GM21619 (cell line): ENCODE results near the gene SNAP47.
A peak's percentile ranks its signal among the peaks of the same experiment; 100 is the strongest.
"Not testable (repeated sequence)": the region's sequence is repeated elsewhere in the genome, so short reads cannot be mapped to it uniquely, and the experiment has no call there.

Experiments used
- ATAC-seq: cut with Tn5 transposase; IDR thresholded peaks from one replicate; pipeline ENCODE4 v1.9.1; 2021; ENCODE audit not compliant: unreplicated experiment

The SNAP47 gene, protein sequence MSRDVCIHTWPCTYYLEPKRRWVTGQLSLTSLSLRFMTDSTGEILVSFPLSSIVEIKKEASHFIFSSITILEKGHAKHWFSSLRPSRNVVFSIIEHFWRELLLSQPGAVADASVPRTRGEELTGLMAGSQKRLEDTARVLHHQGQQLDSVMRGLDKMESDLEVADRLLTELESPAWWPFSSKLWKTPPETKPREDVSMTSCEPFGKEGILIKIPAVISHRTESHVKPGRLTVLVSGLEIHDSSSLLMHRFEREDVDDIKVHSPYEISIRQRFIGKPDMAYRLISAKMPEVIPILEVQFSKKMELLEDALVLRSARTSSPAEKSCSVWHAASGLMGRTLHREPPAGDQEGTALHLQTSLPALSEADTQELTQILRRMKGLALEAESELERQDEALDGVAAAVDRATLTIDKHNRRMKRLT

DNA sequence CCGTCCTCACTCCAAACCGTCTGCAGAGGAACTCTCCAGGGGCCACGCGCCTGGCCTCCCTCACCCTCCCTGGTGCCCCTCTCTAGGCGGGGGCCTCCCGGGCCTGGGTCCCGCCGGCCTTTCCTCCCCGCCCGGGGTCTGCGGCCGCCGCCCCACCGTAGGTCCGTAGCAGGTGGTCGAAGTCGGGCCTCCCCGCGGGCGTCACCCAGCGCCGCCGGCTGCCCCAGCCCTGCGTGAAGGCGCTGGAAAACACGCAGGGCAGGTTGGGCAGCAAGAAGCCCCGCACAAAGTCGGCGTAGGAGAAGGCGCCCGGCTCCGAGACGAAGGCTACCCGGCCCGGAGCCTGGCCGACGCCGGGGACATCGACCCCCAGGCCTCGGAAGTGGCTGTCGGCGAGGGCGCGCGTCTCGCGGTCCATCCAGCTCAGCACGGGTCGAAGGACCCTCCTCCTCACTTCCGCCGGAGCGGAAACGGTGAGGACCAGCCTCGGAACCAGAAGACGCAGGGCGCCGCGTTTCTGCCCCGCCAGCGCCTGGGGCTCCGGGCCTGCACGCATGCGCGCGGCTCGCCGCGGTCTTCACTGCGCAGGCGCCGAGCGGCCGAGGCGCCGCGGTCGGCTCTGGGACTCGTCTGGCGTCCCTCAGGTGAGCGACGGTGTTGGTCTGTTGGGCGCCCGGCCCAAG lies at the start of gene SNAP47, which contains the start of gene JMJD4:
SNAP47 (plus strand) TSS at position 580 of the 683 bp plus-strand sequence. CDS start 12,302 bp downstream, outside the sequence.
JMJD4 (minus strand) TSS at position 447 of the 683 bp plus-strand sequence; CDS start at position 418, 29 bp downstream.
- ATAC-seq, result peak; percentile 93

DNA sequence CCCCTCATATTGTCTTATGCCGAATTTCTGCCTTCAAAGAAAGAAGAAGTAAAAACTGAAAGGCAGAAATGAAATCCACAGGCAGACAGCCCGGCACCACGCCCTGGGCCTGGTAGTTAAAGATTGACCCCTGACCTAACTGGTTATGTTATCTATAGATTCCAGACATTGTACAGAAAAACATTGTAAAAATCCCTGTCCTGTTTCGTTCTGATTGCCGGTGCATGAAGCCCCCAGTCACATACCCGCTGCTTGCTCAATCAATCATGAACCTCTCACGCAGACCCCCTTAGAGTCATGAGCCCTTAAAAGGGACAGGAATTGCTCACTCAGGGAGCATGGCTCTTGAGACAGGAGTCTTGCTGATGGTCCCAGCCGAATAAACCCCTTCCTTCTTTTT lies 49.4 kb upstream of the SNAP47 start:
- no peak for ATAC-seq

DNA sequence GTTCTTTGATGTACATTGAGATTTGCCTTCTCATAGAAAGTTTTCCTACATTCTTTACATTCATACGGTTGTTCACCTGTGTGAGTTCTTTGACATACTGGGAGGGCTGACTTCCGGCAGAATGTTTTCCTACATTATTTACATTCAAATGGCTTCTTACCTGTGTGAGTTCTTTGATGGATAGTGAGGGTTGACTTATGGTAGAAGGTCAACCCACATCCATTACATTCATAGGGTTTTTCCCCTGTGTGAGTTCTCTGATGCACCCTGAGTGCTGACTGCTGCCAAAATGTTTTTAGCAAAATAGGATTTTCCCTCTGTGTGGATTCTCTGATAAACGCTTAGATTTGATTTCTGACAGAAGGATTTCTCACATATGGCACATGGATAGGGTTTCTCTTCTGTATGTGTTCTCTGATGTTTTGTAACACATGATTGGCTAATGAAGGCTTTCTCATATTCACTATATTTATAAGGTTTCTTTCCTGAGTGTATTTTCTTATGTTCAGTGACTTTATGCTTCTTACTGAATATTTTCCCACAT lies 37.8 kb upstream of the SNAP47 start:
- no peak for ATAC-seq

DNA sequence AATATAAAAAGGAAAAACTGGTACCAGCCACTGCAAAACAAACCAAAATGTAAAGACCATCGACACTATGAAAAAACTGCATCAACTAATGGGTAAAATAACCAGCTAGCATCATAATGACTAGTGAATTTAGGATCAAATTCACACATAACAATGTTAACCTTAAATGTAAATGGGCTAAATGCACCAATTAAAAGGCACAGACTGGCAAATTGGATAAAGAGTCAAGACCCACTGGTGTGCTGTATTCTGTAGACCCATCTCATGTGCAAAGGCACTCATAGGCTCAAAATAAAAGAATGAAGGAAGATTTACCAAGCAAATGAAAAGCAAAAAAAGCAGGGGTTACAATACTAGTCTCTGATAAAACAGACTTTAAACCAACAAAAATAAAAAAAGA lies 33.6 kb upstream of the SNAP47 start:
- ATAC-seq, result not testable (repeated sequence)

DNA sequence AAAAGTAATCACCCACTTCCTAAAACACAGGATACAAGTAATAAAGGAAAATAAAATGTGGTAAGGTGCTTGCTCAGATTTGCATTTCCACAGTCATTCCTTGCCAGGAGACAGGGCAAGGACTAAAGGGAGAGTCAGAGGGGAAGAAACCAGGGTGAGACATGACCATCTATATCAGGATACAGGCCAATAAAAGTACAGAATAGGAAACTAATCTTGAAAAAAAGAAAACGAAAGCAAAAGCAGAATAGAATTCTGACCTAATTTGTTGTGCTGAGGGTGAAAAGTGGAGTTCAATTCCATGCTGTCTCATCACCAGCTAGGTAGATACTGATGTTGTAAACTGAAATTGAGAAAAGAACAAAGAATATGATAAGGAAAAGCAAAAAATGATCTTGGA lies 27.4 kb upstream of the SNAP47 start:
- ATAC-seq, result no peak

DNA sequence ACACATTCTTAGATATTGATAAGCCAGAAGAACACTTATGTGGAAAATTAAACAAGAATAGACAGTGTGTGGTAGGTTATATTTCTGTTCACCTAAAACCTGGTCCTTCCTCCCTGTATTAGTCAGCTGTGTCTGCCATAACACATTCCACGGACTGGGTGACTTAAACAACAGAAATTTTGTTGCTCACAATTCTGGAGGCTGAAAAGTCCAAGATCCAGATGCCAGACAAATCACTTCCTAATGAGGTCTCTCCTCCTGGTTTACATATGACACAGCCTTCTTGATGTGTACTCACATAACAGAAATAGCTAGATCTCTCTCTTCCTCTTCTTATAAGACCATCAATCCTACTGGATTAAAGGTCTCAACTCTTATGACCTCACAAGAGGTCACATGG lies 25.8 kb upstream of the SNAP47 start:
- no peak for ATAC-seq

DNA sequence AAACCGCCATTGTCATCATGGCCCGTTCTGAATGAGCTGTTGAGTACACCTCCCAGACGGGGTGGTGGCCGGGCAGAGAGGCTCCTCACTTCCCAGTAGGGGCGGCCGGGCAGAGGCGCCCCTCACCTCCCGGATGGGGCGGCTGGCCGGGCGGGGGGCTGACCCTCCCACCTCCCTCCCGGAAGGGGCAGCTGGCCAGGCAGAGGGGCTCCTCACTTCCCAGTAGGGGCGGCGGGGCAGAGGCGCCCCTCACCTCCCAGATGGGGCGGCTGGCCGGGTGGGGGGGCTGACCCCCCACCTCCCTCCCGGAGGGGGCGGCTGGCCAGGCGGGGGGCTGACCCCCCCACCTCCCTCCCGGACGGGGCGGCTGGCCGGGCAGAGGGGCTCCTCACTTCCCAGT lies 24.8 kb upstream of the SNAP47 start:
- not testable (repeated sequence) for ATAC-seq

DNA sequence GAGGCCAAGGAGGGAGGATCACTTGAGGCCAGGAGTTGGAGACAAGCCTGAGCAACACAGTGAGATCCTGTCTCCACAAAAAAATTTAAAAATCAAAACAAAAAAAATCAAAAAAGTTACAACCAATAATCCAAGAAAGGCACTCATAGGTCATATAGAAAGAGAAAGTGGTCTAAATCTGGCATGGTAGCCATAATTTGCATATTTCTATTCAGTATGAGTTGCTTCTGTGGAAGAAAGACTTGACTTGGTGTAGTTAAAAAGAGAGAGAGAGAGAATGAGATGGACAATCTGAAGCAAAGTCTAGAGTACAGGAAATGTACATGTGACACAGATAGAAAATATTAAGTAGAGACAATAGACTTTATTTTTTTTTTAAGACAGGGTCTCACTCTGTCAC lies 22.6 kb upstream of the SNAP47 start:
- peak; percentile 48 for ATAC-seq

DNA sequence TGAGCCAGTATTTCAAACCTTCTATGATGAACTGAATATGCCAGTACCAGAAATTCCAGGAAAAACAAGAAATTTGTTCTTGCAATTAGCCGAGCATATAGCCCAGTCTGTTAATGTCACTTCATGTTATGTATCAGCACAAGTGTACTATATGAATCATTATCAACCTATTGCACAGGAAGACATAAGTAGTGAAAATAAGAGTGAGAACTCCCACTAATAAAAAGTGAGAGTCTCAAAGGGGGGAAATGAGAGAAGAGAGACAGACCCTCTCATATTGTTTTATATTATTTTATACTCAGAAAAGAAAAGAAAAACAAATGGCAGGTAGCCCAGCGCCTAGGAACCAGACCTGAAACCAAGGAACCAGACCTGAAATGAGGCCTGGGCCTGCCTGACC lies 16.3 kb upstream of the SNAP47 start:
- no peak for ATAC-seq

DNA sequence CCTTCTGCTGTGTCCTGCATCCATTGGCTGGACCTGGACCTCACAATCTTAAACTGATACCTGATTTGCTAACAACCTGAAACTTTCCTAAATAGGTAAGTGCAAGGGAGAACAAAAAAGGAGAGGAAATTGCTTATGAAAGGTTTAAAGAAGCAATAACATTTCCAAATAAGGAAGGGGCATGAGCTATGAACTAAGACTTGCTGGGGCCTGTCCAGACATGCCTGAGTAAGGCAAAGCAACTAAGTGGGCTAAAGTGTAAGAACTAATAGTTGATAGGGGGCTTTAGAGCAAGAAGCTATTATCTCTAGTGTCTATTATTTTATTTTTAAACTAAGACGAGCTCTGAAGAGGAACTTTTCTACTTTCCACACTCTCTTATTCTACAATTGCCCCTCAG lies 11.8 kb upstream of the SNAP47 start:
- no peak for ATAC-seq

DNA sequence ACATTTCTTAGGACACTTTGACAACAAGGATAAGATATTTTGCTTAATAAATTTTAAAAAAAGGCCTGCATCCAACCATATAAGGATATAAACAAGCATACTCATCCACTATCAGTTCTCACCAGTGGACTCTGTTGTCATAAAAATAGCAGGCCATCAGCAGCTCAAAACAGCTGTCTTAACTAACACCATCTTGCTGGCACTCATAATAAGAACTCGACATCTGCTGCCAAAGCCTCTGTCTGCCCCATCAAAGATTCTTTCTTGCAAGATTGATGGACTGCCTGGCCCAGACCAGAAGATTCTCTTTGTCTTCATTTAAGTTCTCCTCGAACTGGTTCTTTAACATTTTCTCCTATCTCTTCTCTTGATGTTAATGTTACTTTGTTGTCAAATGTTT lies 10.2 kb upstream of the SNAP47 start:
- no peak for ATAC-seq

DNA sequence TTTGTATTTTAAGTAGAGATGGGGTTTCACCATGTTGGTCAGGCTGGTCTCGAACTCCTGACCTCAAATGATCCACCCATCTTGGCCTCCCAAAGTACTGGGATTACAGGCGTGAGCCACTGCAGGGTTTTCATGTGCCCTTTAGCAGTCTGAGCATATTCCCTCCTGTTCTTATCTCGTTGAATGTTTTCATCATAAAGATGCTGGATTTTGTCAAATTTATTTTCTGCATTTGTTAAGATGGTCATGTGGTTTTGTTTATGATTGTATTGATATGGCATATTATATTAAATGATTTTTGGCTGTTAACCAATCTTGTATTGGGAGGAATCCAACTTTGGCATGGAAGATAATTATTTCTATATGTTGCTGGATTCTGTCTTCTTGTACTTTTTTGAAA lies 8.9 kb upstream of the SNAP47 start:
- ATAC-seq, result no peak

DNA sequence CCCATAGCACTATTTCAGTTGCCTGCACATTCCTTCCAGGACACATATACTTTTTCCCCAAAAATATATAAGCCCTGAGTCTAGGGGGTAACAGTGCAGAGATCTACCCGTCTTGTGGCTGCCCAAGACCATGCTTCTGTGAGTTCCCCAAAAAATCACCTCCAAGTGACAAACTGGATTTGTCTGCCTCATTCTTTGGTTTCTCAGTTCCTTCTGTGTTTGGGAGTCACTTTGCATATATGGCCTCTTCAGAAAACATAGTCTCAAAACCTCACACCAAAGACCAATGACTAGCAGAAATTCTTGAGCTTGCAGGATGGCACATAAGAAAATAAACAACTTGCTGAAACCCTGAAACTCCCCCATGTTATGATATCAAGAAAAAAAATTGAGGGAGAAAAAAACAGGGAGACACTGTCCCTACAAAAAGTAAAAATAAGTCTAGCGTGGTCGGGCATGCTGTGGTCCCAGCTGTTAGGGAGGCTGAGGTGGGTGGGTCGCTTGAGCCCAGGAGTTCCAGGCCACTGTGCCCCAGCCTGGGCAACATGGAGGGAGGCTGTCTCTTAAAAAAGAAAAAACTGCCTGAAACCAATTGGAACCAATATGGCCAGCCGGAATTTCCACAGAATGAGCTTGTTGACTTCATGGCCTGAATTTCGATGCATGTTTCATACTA lies 8.2 kb upstream of the SNAP47 start:
- no peak for ATAC-seq

DNA sequence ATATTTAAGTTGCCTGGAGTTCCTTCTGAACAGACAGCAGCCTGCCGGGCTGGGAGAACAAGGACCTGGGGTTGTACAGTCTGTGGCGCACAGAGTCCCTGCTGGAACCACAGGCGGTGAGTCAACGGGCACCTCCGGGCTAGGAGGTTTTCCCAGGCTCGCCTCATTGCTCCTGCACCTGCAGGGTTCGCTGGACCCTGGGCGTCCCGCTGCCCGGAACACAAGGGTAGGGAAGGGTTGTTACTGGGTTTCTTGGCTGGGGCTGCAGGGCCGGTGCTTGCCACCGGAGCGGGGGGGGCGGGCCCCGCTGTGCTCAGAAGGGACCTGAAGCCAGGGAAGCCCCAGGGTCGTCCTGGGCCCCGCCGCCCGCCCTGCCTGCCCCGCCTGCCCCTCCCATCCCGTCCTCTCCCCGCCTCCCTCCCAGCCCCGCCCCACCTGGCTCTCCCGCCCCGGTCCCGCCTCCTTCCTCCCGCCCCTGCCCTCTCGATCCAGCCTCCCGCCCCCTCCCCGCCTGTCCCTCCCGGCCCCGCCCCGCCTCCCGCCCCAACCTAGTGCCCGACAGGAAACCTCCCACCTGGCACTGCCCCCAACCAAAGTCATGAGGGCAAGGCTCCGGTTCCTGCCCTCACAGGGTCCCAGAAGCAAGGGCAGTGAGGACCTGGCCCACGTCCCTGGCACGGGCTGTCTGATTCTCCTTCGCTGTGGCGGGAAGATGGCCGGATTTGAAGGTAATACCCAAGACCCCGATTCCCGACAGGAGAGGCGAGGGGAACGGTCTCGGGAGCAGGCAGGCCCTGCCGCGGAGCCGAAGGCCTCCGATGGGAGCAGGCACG lies 7.0 kb upstream of the SNAP47 start:
- peak; percentile 44 for ATAC-seq

DNA sequence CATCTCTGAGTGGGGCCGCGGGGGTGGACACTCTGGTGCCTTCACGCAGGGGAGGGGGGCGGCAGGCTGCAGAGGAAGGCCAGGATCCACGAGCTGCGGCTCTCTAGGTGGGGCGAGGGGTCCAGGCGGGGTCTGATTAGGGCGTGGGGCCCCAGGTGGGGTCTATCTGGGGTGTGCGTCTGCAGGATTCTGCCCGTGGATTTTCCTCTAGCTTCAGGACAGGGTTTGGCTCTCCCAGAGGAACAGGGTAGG lies 6.4 kb upstream of the SNAP47 start:
- peak; percentile 3 for ATAC-seq

DNA sequence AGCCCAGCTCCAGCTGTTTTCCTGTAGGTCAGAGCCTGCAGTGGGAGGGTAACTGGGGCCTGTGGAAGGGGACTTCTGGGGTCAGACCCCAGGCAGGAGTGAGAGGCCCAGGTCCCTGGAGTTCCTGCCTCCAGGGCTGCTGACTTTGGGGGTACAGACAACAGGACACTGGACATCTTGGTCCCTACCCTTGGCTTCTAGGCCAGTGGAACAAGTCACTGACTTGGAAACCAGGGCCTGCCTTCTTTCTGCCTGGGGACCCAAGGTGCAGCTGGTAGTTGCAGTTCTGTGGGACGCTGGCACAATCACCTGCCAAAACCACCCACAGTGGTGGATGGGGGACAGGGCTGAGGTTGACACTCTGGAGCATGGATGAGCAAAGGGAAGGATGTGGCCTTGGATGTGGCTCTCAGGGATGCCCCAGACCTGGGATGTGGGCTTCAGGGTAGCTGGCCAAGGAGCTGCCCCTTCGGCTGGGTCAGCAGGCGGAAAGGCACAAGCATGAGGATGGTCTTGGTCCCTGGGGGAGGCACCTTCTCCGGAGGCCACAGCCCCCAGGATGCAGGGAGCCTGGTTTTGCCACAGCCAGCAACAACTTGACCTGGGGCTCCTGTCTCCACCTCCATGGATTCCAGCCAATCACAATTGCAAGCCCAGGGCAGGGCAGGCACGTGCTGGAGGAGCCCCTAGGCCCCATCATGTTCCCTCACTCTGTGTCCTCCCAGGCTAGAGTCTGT lies 5.9 kb upstream of the SNAP47 start:
- ATAC-seq, result no peak

DNA sequence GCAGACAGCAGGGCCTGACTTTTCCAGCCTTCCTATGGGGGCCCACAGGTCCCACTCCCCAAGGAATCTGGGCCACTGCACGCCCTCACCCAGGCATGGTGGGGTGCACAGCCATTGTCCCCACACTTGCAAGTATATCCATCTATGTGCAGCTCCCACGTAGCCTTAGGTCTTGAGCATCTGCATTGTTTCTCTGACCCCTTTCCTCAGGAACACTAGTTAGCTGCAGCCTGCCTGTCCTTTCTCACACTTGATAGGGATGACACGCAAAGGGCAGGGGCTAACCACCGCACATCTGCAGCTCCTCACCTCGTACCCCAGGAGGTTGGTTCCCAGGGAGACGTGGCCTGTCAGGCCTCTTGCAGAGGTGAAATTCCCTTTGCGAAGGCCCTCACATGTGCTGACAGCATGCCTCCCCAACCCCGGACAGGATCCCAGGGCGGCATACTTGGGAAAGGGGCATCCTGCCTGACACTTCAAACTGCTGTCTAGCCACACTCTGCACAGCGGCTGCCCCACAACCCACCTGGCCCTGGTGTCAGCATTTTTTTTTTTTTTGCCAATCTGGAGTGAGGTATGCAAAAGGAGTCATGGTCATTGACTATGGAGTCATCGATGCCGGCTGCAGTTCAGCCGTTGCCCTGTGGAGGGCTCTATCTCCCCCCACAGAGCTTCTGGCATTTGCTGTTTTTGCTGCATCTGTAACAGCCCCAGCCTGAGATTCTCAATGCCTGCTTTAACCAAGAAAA lies 5.2 kb upstream of the SNAP47 start:
- no peak for ATAC-seq

DNA sequence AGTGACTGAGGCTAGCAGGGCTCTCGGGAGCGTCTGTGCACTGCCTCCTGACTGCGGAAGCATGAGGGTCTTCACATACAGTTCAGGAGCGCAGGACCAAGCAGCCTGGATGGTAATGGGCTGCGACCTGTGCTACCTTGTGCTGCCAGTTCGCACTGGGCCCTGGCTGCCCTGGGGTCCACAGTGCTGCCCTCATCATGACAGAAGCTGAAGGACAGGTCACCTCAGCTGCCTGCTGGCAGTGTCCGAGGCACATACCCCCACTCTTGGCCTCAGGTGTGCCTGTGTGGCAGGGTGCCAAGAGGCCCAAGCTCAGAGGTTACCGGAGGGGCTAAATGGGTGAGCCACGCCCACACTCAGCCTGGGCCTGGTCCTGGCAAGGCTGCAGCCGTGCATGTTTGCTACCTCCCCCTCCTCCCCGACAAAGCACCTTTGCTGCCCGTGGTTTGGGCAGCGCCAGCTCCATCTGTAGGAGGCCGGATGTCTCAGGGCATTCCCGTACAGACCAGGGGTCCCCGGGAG lies 4.5 kb upstream of the SNAP47 start:
- no peak for ATAC-seq

DNA sequence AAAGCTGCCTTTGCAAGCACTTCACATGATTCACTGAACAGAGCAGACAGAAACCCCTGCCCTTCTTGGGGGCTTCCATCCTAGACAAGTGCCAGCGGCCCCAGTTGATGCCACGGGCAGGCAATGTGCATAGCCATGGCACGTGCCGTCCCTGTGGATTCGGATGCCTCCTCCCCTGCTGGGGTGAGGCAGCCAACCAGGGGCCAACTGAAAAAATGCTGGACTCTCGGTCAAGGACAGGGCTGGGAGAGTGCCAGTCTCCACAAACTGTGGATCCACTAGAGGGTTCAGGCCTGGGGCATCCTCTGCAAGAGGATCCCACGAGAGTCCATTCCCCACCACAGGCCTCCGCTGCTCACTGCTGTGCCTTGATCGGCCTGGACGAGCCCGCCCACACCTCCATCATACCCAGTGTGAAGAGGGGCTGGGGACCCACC lies 4.0 kb upstream of the SNAP47 start:
- ATAC-seq, result no peak
